Tibial nerve (tissue), 4 donors: ENCODE data around the gene SLC20A1.

Experiments
- EP300 ChIP-seq, 2 donors: sonication (generic); formaldehyde crosslinking; IDR thresholded peaks; one replicate each; pipeline ENCODE4 v1.6.1; 2017; ENCODE audit warnings: antibody characterized with exemption in 2 of 2, mild to moderate bottlenecking in 1 of 2
- POLR2A ChIP-seq, 2 donors: fragments of 450-650 bp; IDR thresholded peaks; one replicate each; pipeline ENCODE4 v1.6.1; 2017; ENCODE audit warnings: antibody characterized with exemption in 2 of 2, mild to moderate bottlenecking in 2 of 2, moderate library complexity in 2 of 2
- TF ChIP-seq, protein P1 (sequence below), 5 experiments: fragments of 200-600 bp in 3 of 5; fragments of 450-650 bp in 2 of 5; sonication (generic) in 3 of 5; IDR thresholded peaks; one replicate each; pipeline ENCODE4 v1.5.1; 2016 to 2019; ENCODE audit warnings: antibody characterized with exemption in 5 of 5, mild to moderate bottlenecking in 3 of 5, moderate library complexity in 2 of 5

DNA sequence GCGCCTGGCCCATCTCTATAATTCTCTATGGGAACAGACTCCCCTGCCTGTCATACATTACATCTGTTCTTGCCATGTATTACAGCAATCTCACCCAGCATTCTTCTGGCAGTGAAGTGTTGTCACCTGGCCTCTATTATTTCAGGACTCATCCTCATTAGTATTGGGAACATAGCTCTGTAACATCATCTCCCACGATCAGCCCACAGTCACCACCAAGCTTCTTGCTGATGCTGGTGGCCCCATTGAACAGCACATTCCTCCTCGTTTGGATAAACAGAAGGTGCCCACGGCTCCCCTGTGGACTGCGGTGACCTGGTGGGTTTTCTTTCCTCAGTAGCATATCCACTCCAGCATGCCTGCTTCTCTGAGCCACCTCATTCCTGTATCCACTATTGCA lies 39.8 kb upstream of the SLC20A1 start:
- TF ChIP-seq, protein P1, sequence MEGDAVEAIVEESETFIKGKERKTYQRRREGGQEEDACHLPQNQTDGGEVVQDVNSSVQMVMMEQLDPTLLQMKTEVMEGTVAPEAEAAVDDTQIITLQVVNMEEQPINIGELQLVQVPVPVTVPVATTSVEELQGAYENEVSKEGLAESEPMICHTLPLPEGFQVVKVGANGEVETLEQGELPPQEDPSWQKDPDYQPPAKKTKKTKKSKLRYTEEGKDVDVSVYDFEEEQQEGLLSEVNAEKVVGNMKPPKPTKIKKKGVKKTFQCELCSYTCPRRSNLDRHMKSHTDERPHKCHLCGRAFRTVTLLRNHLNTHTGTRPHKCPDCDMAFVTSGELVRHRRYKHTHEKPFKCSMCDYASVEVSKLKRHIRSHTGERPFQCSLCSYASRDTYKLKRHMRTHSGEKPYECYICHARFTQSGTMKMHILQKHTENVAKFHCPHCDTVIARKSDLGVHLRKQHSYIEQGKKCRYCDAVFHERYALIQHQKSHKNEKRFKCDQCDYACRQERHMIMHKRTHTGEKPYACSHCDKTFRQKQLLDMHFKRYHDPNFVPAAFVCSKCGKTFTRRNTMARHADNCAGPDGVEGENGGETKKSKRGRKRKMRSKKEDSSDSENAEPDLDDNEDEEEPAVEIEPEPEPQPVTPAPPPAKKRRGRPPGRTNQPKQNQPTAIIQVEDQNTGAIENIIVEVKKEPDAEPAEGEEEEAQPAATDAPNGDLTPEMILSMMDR (IDR thresholded peaks at IDR 0.05): no peak
- TF ChIP-seq POLR2A (IDR thresholded peaks at IDR 0.05): no peak
- TF ChIP-seq EP300 (IDR thresholded peaks at IDR 0.05): no peak
